B cell (primary cell): Measurements from ENCODE around the gene SLC9C2. TPM values are rescaled to one million over a fixed set of nuclear protein-coding genes. Genes with fewer than 3 reads are reported as not detected.

Source experiments
- ATAC-seq: fragments of 200-7000 bp; cut with Tn5 transposase; one replicate; pipeline ENCODE4 v1.10.0; 2021; ENCODE audit warnings: low read depth, mild to moderate bottlenecking, moderate number of reproducible peaks, moderate library complexity
- CTCF ChIA-PET: fragments of 350-600 bp; sonication (Branson Sonifier 250); formaldehyde crosslinking; loops from one replicate; lab custom pipeline; 2021; ENCODE audit warnings: antibody characterized with exemption, inconsistent platforms; lab: Charles Lee
- POLR2A ChIA-PET: fragments of 350-600 bp; sonication (Branson Sonifier 250); formaldehyde crosslinking; loops from one replicate; lab custom pipeline; 2021; ENCODE audit warnings: antibody characterized with exemption; lab: Charles Lee
- DNase-seq: peaks from one replicate; pipeline ENCODE4 v3.0.0; 2013
- H2AFZ ChIP-seq: 2 replicates; pipeline ENCODE4 v1.6.1; 2012; ENCODE audit warnings: mild to moderate bottlenecking, low read depth, low read length; ENCODE audit not compliant: insufficient read depth, poor library complexity, severe bottlenecking
- H3K27ac ChIP-seq, 2 donors: 1 replicate in 1 of 2; 2 replicates in 1 of 2; pipeline ENCODE4 v1.5.1; 2012 to 2013; ENCODE audit warnings: low read length in 2 of 2, mild to moderate bottlenecking in 2 of 2, moderate library complexity in 1 of 2
- H3K27me3 ChIP-seq, 4 experiments: fragments of 200-600 bp in 1 of 4; sonication (generic) in 1 of 4; replicated peaks in 1 of 4; 1 replicate in 2 of 4; 2 replicates in 2 of 4; pipeline versions ENCODE4 v1.6.1 to v1.7.0; 2013 to 2016; ENCODE audit warnings: low read length in 3 of 4, mild to moderate bottlenecking in 2 of 4, mixed read lengths in 1 of 4, moderate library complexity in 1 of 4; ENCODE audit not compliant: insufficient read depth in 4 of 4, control insufficient read depth in 3 of 4; ENCODE audit errors: control extremely low read depth in 1 of 4
- H3K36me3 ChIP-seq, 2 experiments: replicated peaks in 1 of 2; 1 replicate in 1 of 2; 2 replicates in 1 of 2; pipeline versions ENCODE4 v1.6.1 to v1.7.1; 2013; ENCODE audit warnings: low read length in 1 of 2; ENCODE audit not compliant: insufficient read depth in 2 of 2, control insufficient read depth in 1 of 2; ENCODE audit errors: control extremely low read depth in 1 of 2, extremely low read depth in 1 of 2
- H3K4me1 ChIP-seq, 2 donors: fragments of 200-600 bp in 1 of 2; sonication (generic) in 1 of 2; 1 replicate in 1 of 2; 2 replicates in 1 of 2; pipeline versions ENCODE4 v1.5.1 to v1.6.1; 2013 to 2017; ENCODE audit warnings: low read length in 2 of 2; ENCODE audit not compliant: control insufficient read depth in 2 of 2, insufficient read depth in 2 of 2
- H3K4me2 ChIP-seq: replicated peaks from 2 replicates; pipeline ENCODE3; 2012; ENCODE audit warnings: mild to moderate bottlenecking, low read depth, low read length; ENCODE audit not compliant: poor library complexity, severe bottlenecking
- H3K4me3 ChIP-seq, 5 experiments: fragments of 200-600 bp in 1 of 5; sonication (generic) in 1 of 5; 1 replicate in 3 of 5; 2 replicates in 2 of 5; pipeline versions ENCODE4 v1.5.1 to v1.7.0; 2011 to 2016; ENCODE audit warnings: low read length in 4 of 5, mild to moderate bottlenecking in 4 of 5, low read depth in 2 of 5, control low read depth in 1 of 5, moderate library complexity in 1 of 5; ENCODE audit not compliant: insufficient read depth in 1 of 5; ENCODE audit errors: control extremely low read depth in 1 of 5, extremely low read depth in 1 of 5
- H3K79me2 ChIP-seq: fragments of 200-600 bp; sonication (generic); one replicate; pipeline ENCODE4 v1.6.0; 2016; ENCODE audit warnings: low read length; ENCODE audit not compliant: control insufficient read depth, insufficient read depth
- H3K9ac ChIP-seq: fragments of 200-600 bp; sonication (generic); 2 replicates; pipeline ENCODE4 v1.6.1; 2017; ENCODE audit warnings: mild to moderate bottlenecking, low read length, moderate library complexity
- H3K9me3 ChIP-seq, 3 donors: one replicate each; pipeline versions ENCODE4 v1.6.1 to v1.7.1; 2013; ENCODE audit warnings: low read length in 2 of 3; ENCODE audit not compliant: control insufficient read depth in 2 of 3, insufficient read depth in 1 of 3; ENCODE audit errors: control extremely low read depth in 1 of 3
- H4K20me1 ChIP-seq: 2 replicates; pipeline ENCODE4 v1.6.0; 2012; ENCODE audit warnings: mild to moderate bottlenecking, low read length; ENCODE audit not compliant: insufficient read depth, control insufficient read depth, poor library complexity, severe bottlenecking
- H3K27ac Mint-ChIP-seq: one replicate; pipeline ENCODE4 v1.8.0; 2021; ENCODE audit warnings: mixed read lengths
- H3K27me3 Mint-ChIP-seq: one replicate; pipeline ENCODE4 v1.8.0; 2021; ENCODE audit warnings: mixed read lengths
- H3K4me1 Mint-ChIP-seq: one replicate; pipeline ENCODE4 v1.8.0; 2021; ENCODE audit warnings: mixed read lengths
- H3K4me3 Mint-ChIP-seq: one replicate; pipeline ENCODE4 v1.8.0; 2021; ENCODE audit warnings: mixed read lengths
- H3K9me3 Mint-ChIP-seq: one replicate; pipeline ENCODE4 v1.8.0; 2022; ENCODE audit warnings: mixed read lengths; ENCODE audit not compliant: insufficient read depth
- EZH2 ChIP-seq: IDR thresholded peaks from 2 replicates; pipeline ENCODE4 v1.6.1; 2012; ENCODE audit warnings: borderline replicate concordance, low read depth, mild to moderate bottlenecking, moderate library complexity, low read length; ENCODE audit not compliant: insufficient read depth, poor library complexity, severe bottlenecking
- intact Hi-C: fragments of 100-400 bp; cut with micrococcal nuclease; formaldehyde crosslinking; loops from one replicate; pipeline ENCODE4 v1.10.0; 2022
- polyA plus RNA-seq: library from polyadenylated mRNA; depleted of rRNA; stranded (reverse); fragments of >200 nt; gene quantifications from 2 replicates; pipeline ENCODE4 v1.2.3, GENCODE V29; 2012
- total RNA-seq, 2 donors: library from RNA; stranded (reverse); fragments of 120-200 nt in 1 of 2; gene quantifications; 1 replicate in 1 of 2; 2 replicates in 1 of 2; pipeline versions ENCODE4 v1.2.3 to v1.2.4, GENCODE V29; 2013 to 2022
- TF ChIP-seq, protein P1 (sequence below): fragments of 200-600 bp; IDR thresholded peaks from one replicate; pipeline ENCODE4 v1.8.0; 2022; ENCODE audit warnings: antibody characterized with exemption, mild to moderate bottlenecking

The SLC9C2 gene
- total and polyA plus RNA-seq, 2 donors (not counting 1 experiment from before 2014, with no cell fraction given), result not detected

DNA sequence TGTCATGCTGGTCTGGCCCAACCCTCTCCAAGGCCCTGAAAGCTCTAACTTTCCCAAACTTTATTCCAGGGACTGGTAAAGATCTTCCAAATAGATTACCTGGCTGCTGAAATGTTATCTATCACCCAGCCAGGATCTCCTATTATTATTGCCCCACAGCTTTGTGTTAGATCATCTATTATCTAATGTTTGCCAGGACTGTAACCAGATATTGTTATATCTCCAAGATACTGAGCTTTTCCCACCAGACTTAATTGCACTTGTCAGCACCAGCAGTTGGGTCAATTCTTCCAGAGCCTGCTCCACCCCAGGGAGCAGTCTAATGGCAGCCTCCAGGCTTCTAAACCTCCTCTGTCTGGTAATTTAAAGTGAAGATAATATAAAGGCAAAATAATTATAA is 66.6 kb downstream of the SLC9C2 start:
- intact Hi-C loops, result no loop called here
- no peak for DNase-seq
- Histone ChIP-seq H3K36me3 (no peaks in the 10 kb centered on the region), H3K9me3 (no peaks in the 10 kb centered on the region), H3K4me1 (no peaks in the 10 kb centered on the region), H2AFZ (no peak overlapping the region), H3K4me3 (no peak overlapping the region), H3K27me3 (peaks cover 0 to 2% (median 0%) of the 10 kb centered on the region in 4 experiments), H4K20me1 (no peaks in the 10 kb centered on the region), H3K4me2 (no peak overlapping the region), H3K27ac (no peak overlapping the region), H3K79me2 (no peaks in the 10 kb centered on the region), H3K9ac (no peak overlapping the region)
- CTCF ChIA-PET, result interaction anchor here (1.1 kb wide), 1 partner anchor 19 kb away, joined by 3 read pairs; no protein-coding TSS in a partner anchor
- no peak overlapping the region for H3K27ac Mint-ChIP-seq
- H3K4me1 Mint-ChIP-seq, result no peaks in the 10 kb centered on the region
- H3K27me3 Mint-ChIP-seq, result peaks cover 17% of the 10 kb centered on the region
- POLR2A ChIA-PET, result no interaction called here
- TF ChIP-seq, protein P1, sequence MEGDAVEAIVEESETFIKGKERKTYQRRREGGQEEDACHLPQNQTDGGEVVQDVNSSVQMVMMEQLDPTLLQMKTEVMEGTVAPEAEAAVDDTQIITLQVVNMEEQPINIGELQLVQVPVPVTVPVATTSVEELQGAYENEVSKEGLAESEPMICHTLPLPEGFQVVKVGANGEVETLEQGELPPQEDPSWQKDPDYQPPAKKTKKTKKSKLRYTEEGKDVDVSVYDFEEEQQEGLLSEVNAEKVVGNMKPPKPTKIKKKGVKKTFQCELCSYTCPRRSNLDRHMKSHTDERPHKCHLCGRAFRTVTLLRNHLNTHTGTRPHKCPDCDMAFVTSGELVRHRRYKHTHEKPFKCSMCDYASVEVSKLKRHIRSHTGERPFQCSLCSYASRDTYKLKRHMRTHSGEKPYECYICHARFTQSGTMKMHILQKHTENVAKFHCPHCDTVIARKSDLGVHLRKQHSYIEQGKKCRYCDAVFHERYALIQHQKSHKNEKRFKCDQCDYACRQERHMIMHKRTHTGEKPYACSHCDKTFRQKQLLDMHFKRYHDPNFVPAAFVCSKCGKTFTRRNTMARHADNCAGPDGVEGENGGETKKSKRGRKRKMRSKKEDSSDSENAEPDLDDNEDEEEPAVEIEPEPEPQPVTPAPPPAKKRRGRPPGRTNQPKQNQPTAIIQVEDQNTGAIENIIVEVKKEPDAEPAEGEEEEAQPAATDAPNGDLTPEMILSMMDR, result no peak
- H3K4me3 Mint-ChIP-seq, result no peak overlapping the region
- no peak for ATAC-seq
- H3K9me3 Mint-ChIP-seq, result no peaks in the 10 kb centered on the region

DNA sequence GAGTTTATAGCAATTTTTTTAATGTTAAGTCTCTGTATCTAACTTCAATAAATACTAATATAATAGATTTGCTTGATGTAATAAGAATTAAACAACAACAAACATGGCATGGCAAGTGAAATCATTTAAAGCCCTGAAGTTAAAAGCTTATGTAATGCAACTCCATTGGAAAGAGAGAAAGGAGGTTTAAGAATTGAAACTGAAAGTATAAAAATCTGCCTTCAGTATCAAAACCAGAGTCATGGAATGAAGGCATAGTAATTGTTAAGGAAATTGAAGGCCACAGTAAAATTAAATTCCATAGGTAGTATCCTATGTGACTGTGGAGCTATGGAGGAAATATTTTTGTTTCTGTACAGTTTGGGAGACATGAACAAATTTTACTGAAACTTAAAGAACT is 70.6 kb downstream of the SLC9C2 start:
- no peaks in the 10 kb centered on the region for H3K9me3 Mint-ChIP-seq
- POLR2A ChIA-PET, result no interaction called here
- Histone ChIP-seq H3K4me1 (no peaks in the 10 kb centered on the region), H3K9ac (no peak overlapping the region), H3K79me2 (no peaks in the 10 kb centered on the region), H4K20me1 (no peaks in the 10 kb centered on the region), H3K27me3 (no peaks in the 10 kb centered on the region), H3K4me3 (no peak overlapping the region), H3K27ac (no peak overlapping the region), H3K4me2 (no peak overlapping the region), H3K36me3 (no peaks in the 10 kb centered on the region), H3K9me3 (no peaks in the 10 kb centered on the region), H2AFZ (peak overlapping the region; percentile 39)
- CTCF ChIA-PET, result no interaction called here
- H3K27me3 Mint-ChIP-seq, result peaks cover 3% of the 10 kb centered on the region
- TF ChIP-seq, protein P1, result no peak
- no peak for TF ChIP-seq EZH2
- intact Hi-C loops, result no loop called here
- no peak for ATAC-seq
- H3K4me1 Mint-ChIP-seq, result no peaks in the 10 kb centered on the region
- H3K27ac Mint-ChIP-seq, result no peak overlapping the region
- no peak for DNase-seq
- no peak overlapping the region for H3K4me3 Mint-ChIP-seq
